SK-N-SH treated with all-trans-retinoic acid at 6 μM for 48 hours (cell line): ENCODE measurements around the gene KRTAP2-4.

Source experiments
- ATAC-seq: fragments of 200-7000 bp; cut with Tn5 transposase; 3 replicates; pipeline ENCODE4 v1.9.1; 2020; ENCODE audit warnings: mild to moderate bottlenecking, moderate library complexity
- ARNTL ChIP-seq: fragments of 450-650 bp; formaldehyde crosslinking; IDR thresholded peaks from 2 replicates; pipeline ENCODE4 v1.5.0; 2020; ENCODE audit warnings: low read depth, mild to moderate bottlenecking, moderate library complexity, borderline replicate concordance
- BACH2 ChIP-seq: fragments of 250-450 bp; sonication (Bioruptor Pico); IDR thresholded peaks from 2 replicates; pipeline ENCODE4 v1.9.0; 2021; ENCODE audit warnings: mild to moderate bottlenecking, borderline replicate concordance
- CREB5 ChIP-seq: fragments of 250-450 bp; sonication (Bioruptor Pico); IDR thresholded peaks from 2 replicates; pipeline ENCODE4 v1.5.1; 2020; ENCODE audit warnings: low read depth, mild to moderate bottlenecking, moderate library complexity
- CSDC2 ChIP-seq: fragments of 250-450 bp; sonication (Bioruptor Pico); IDR thresholded peaks from 2 replicates; pipeline ENCODE4 v1.5.0; 2020; ENCODE audit warnings: mild to moderate bottlenecking, moderate library complexity
- CSRNP3 ChIP-seq: fragments of 250-450 bp; sonication (Bioruptor Pico); IDR thresholded peaks from 2 replicates; pipeline ENCODE4 v1.5.1; 2021; ENCODE audit warnings: mild to moderate bottlenecking, moderate library complexity
- ESRRG ChIP-seq: fragments of 250-450 bp; sonication (Bioruptor Pico); IDR thresholded peaks from 2 replicates; pipeline ENCODE4 v1.6.1; 2021; ENCODE audit warnings: mild to moderate bottlenecking
- GLIS3 ChIP-seq: fragments of 250-450 bp; sonication (Bioruptor Pico); IDR thresholded peaks from 2 replicates; pipeline ENCODE4 v1.5.0; 2020; ENCODE audit warnings: mild to moderate bottlenecking, moderate library complexity
- ISL1 ChIP-seq: fragments of 250-450 bp; sonication (Bioruptor Pico); IDR thresholded peaks from 2 replicates; pipeline ENCODE4 v2.1.2; 2022; ENCODE audit warnings: mild to moderate bottlenecking, moderate library complexity
- OSR1 ChIP-seq: fragments of 250-450 bp; sonication (Bioruptor Pico); IDR thresholded peaks from 2 replicates; pipeline ENCODE4 v1.8.0; 2022; ENCODE audit warnings: moderate library complexity, mild to moderate bottlenecking, inconsistent platforms
- POU6F1 ChIP-seq: fragments of 250-450 bp; sonication (Bioruptor Pico); IDR thresholded peaks from 2 replicates; pipeline ENCODE4 v1.8.0; 2021; ENCODE audit warnings: low read depth, mild to moderate bottlenecking, moderate library complexity, borderline replicate concordance
- SNAI2 ChIP-seq: fragments of 250-450 bp; sonication (Bioruptor Pico); IDR thresholded peaks from 2 replicates; pipeline ENCODE4 v1.5.0; 2020; ENCODE audit warnings: mild to moderate bottlenecking, moderate library complexity
- TCF4 ChIP-seq: fragments of 250-450 bp; sonication (Bioruptor Pico); IDR thresholded peaks from 2 replicates; pipeline ENCODE4 v1.8.0; 2021; ENCODE audit warnings: mild to moderate bottlenecking, moderate library complexity, borderline replicate concordance
- TOX ChIP-seq: fragments of 250-450 bp; sonication (Bioruptor Pico); IDR thresholded peaks from 2 replicates; pipeline ENCODE4 v1.8.0; 2021; ENCODE audit warnings: mild to moderate bottlenecking, moderate library complexity, borderline replicate concordance
- ZC3H10 ChIP-seq: fragments of 250-450 bp; sonication (Bioruptor Pico); IDR thresholded peaks from 2 replicates; pipeline ENCODE4 v1.5.1; 2021; ENCODE audit warnings: mild to moderate bottlenecking, moderate library complexity
- ZFP3 ChIP-seq: fragments of 250-450 bp; sonication (Bioruptor Pico); IDR thresholded peaks from 2 replicates; pipeline ENCODE4 v1.5.0; 2020; ENCODE audit warnings: mild to moderate bottlenecking, moderate library complexity
- ZFP30 ChIP-seq: fragments of 450-650 bp; formaldehyde crosslinking; IDR thresholded peaks from 2 replicates; pipeline ENCODE4 v1.5.0; 2022; ENCODE audit warnings: mild to moderate bottlenecking, moderate library complexity
- ZNF565 ChIP-seq: fragments of 450-650 bp; formaldehyde crosslinking; conservative IDR thresholded peaks from 2 replicates; pipeline ENCODE4 v1.5.0; 2020; ENCODE audit warnings: low read depth, mild to moderate bottlenecking, moderate library complexity
- ZNF70 ChIP-seq: fragments of 450-650 bp; formaldehyde crosslinking; IDR thresholded peaks from 2 replicates; pipeline ENCODE4 v1.5.0; 2020; ENCODE audit warnings: mild to moderate bottlenecking, moderate library complexity
- ZNF8 ChIP-seq: fragments of 450-650 bp; formaldehyde crosslinking; IDR thresholded peaks from 2 replicates; pipeline ENCODE4 v1.5.0; 2020; ENCODE audit warnings: mild to moderate bottlenecking, moderate library complexity
- TF ChIP-seq, protein P1 (sequence below): fragments of 250-450 bp; sonication (Bioruptor Pico); IDR thresholded peaks from 2 replicates; pipeline ENCODE4 v1.8.0; 2020; ENCODE audit warnings: mild to moderate bottlenecking, moderate library complexity, borderline replicate concordance

KRTAP2-4 gene

DNA sequence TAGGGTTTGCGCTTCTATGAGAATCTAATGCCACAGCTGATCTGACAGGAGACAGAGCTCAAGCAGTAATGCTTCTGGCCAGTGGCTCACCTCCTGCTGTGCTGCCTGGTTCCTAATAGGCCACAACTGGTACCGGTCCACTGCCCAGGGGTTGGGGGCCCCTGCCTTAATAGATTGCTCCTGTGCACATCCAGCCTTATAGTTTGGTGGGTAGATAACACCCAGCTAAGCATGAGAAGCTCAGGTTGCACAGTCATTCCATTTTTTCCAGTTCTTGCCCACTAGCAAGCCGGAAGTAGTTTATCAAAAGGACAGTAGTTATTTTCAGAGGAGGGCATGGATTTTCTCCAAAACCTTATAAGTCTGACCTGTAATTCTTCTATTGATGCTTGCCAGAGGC, 46.3 kb downstream of the KRTAP2-4 start:
- no peak for ATAC-seq
- TF ChIP-seq, protein P1, sequence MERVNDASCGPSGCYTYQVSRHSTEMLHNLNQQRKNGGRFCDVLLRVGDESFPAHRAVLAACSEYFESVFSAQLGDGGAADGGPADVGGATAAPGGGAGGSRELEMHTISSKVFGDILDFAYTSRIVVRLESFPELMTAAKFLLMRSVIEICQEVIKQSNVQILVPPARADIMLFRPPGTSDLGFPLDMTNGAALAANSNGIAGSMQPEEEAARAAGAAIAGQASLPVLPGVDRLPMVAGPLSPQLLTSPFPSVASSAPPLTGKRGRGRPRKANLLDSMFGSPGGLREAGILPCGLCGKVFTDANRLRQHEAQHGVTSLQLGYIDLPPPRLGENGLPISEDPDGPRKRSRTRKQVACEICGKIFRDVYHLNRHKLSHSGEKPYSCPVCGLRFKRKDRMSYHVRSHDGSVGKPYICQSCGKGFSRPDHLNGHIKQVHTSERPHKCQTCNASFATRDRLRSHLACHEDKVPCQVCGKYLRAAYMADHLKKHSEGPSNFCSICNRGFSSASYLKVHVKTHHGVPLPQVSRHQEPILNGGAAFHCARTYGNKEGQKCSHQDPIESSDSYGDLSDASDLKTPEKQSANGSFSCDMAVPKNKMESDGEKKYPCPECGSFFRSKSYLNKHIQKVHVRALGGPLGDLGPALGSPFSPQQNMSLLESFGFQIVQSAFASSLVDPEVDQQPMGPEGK (CRISPR knock-in tag) = no peak
- TF ChIP-seq ARNTL = no peak
- TF ChIP-seq ESRRG = no peak
- no peak for TF ChIP-seq ZC3H10 (CRISPR knock-in tag)
- no peak for TF ChIP-seq SNAI2 (CRISPR knock-in tag)
- TF ChIP-seq CREB5 (CRISPR knock-in tag) = no peak
- TF ChIP-seq POU6F1 = no peak
- no peak for TF ChIP-seq GLIS3
- TF ChIP-seq BACH2 (CRISPR knock-in tag) = no peak
- no peak for TF ChIP-seq TOX
- no peak for TF ChIP-seq ZNF70 (CRISPR knock-in tag)

DNA sequence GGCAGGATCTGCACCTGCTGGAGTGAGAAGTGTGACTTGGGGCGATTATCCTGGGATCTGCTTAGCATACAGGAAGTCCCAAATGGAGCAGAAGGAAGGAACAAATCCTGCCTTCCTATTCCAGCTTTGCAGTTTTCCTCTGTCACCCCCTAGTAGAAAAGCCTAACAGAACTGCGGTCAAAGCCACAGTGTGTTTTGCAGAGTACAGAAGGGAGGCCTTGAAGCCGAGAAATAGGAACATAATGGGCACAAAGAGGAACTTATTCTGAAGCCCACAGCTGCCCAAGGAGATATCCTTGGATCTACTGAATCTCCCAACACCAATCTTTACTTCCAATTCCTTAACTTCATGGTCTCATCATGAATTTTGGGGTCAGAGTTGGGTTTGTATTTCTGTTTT, 47.1 kb downstream of the KRTAP2-4 start:
- TF ChIP-seq BACH2 (CRISPR knock-in tag) (no peak), GLIS3 (no peak)
- ATAC-seq = no peak

DNA sequence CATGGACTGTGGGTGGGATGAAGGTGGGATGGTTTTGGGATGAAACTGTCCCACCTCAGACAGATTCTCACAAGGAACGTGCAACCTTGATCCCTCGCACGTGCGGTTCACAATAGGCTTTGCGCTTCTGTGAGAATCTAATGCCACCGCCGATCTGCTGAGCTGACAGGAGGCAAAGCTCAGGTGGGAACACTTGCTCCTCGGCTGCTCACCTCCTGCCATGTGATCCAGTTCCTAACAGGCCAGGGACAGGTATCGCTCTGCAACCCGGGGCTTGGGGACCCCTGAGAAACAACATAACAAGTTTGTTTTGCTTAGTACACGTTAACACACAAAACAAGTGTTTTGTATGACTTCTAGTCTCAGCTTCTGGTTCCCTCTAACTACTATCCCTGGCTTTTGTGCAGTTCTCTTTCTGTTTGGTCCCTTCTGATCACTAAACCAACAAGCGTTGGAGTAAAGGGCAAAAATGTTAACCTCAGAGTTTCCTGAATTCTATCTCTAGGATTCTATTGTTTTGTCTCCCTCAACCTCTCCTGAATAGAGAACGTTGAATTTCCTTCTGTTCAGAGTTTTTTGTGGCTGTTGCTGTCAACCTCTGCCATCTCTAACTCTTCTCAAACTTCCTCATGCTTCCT, 49.0 kb downstream of the KRTAP2-4 start:
- no peak for TF ChIP-seq ZNF70 (CRISPR knock-in tag)
- no peak for TF ChIP-seq ZNF8 (CRISPR knock-in tag)
- TF ChIP-seq CSRNP3 (CRISPR knock-in tag) = no peak
- no peak for TF ChIP-seq ARNTL
- TF ChIP-seq GLIS3 = no peak
- TF ChIP-seq ZFP30 (CRISPR knock-in tag) = no peak
- TF ChIP-seq CREB5 (CRISPR knock-in tag) = no peak
- TF ChIP-seq TOX = no peak
- TF ChIP-seq, protein P1 (CRISPR knock-in tag) = no peak
- TF ChIP-seq ESRRG = no peak
- TF ChIP-seq TCF4 (CRISPR knock-in tag) = no peak
- TF ChIP-seq ZFP3 = no peak
- no peak for TF ChIP-seq CSDC2 (CRISPR knock-in tag)
- no peak for TF ChIP-seq ZNF565
- TF ChIP-seq SNAI2 (CRISPR knock-in tag) = no peak
- no peak for TF ChIP-seq OSR1 (CRISPR knock-in tag)
- TF ChIP-seq ISL1 (CRISPR knock-in tag) = no peak
- no peak for ATAC-seq
